Liver (tissue), 9 donors: ENCODE data around the gene NR4A3. TPM values are rescaled to one million over a fixed set of nuclear protein-coding genes. Genes with fewer than 3 reads are reported as not detected.

Experiments used
- DNase-seq: peaks from one replicate; pipeline ENCODE4 v3.0.0-alpha.2; 2017; ENCODE audit warnings: low spot score
- H3K27ac ChIP-seq, 2 donors: one replicate each; pipeline ENCODE4 v1.7.0; 2013; ENCODE audit warnings: inconsistent platforms in 2 of 2, low read length in 2 of 2, control low read depth in 1 of 2, low read depth in 1 of 2, mild to moderate bottlenecking in 1 of 2
- H3K27me3 ChIP-seq, 4 donors: one replicate each; pipeline versions ENCODE4 v1.6.1 to v1.7.0; 2013; ENCODE audit warnings: low read length in 3 of 4, inconsistent platforms in 1 of 4, mild to moderate bottlenecking in 1 of 4, moderate library complexity in 1 of 4; ENCODE audit not compliant: control insufficient read depth in 4 of 4, insufficient read depth in 4 of 4
- H3K36me3 ChIP-seq, 4 donors: one replicate each; pipeline versions ENCODE4 v1.6.1 to v1.7.0; 2013; ENCODE audit warnings: low read length in 3 of 4, mild to moderate bottlenecking in 3 of 4, low read depth in 1 of 4, moderate library complexity in 1 of 4; ENCODE audit not compliant: control insufficient read depth in 4 of 4, insufficient read depth in 3 of 4
- H3K4me1 ChIP-seq, 4 donors: one replicate each; pipeline versions ENCODE4 v1.6.1 to v1.7.0; 2013; ENCODE audit warnings: low read length in 3 of 4, mild to moderate bottlenecking in 3 of 4, moderate library complexity in 1 of 4; ENCODE audit not compliant: control insufficient read depth in 4 of 4, insufficient read depth in 4 of 4
- H3K4me3 ChIP-seq, 3 donors: one replicate each; pipeline versions ENCODE4 v1.6.1 to v1.7.0; 2013; ENCODE audit warnings: low read length in 3 of 3, control low read depth in 1 of 3, low read depth in 1 of 3, mild to moderate bottlenecking in 1 of 3
- H3K9ac ChIP-seq, 2 donors: one replicate each; pipeline ENCODE4 v1.7.0; 2013; ENCODE audit warnings: low read length in 2 of 2, mild to moderate bottlenecking in 2 of 2, moderate library complexity in 2 of 2, control low read depth in 1 of 2, low read depth in 1 of 2
- H3K9me3 ChIP-seq, 4 donors: one replicate each; pipeline versions ENCODE4 v1.6.1 to v1.7.0; 2013; ENCODE audit warnings: low read length in 3 of 4; ENCODE audit not compliant: control insufficient read depth in 4 of 4
- CTCF ChIP-seq: fragments of 150-350 bp; IDR thresholded peaks from 2 replicates; pipeline ENCODE4 v1.5.1; 2017; ENCODE audit warnings: improper control_type of control experiment, low read depth, low read length; ENCODE audit not compliant: missing input control
- EGR1 ChIP-seq, 2 donors: IDR thresholded peaks; 2 replicates each; pipeline ENCODE4 v1.6.1; 2016 to 2018; ENCODE audit warnings: antibody characterized with exemption in 2 of 2, low read depth in 2 of 2
- FOXA1 ChIP-seq: IDR thresholded peaks from 2 replicates; pipeline ENCODE4 v1.6.1; 2016; ENCODE audit warnings: antibody characterized with exemption
- FOXA2 ChIP-seq: IDR thresholded peaks from 2 replicates; pipeline ENCODE4 v1.6.1; 2016; ENCODE audit warnings: antibody characterized with exemption
- GABPA ChIP-seq, 2 donors: IDR thresholded peaks in 1 of 2; conservative IDR thresholded peaks in 1 of 2; 2 replicates each; pipeline ENCODE4 v1.6.1; 2016; ENCODE audit warnings: antibody characterized with exemption in 2 of 2, mild to moderate bottlenecking in 1 of 2, moderate library complexity in 1 of 2
- HNF4A ChIP-seq, 2 donors: conservative IDR thresholded peaks; 2 replicates each; pipeline ENCODE4 v1.6.1; 2016; ENCODE audit warnings: antibody characterized with exemption in 2 of 2, mild to moderate bottlenecking in 2 of 2
- HNF4G ChIP-seq: IDR thresholded peaks from 2 replicates; pipeline ENCODE4 v1.6.1; 2016; ENCODE audit warnings: antibody characterized with exemption
- JUND ChIP-seq, 2 donors: IDR thresholded peaks; 2 replicates each; pipeline ENCODE4 v1.6.1; 2016; ENCODE audit warnings: antibody characterized with exemption in 2 of 2
- MAX ChIP-seq: IDR thresholded peaks from 2 replicates; pipeline ENCODE4 v1.6.1; 2016; ENCODE audit warnings: antibody characterized with exemption
- NR2F2 ChIP-seq: IDR thresholded peaks from 2 replicates; pipeline ENCODE4 v1.6.1; 2016; ENCODE audit warnings: antibody characterized with exemption
- RAD21 ChIP-seq, 2 donors: IDR thresholded peaks; 2 replicates each; pipeline ENCODE4 v1.6.1; 2016; ENCODE audit warnings: antibody characterized with exemption in 2 of 2, mild to moderate bottlenecking in 2 of 2
- REST ChIP-seq: IDR thresholded peaks from 2 replicates; pipeline ENCODE4 v1.6.1; 2016; ENCODE audit warnings: antibody characterized with exemption, mild to moderate bottlenecking
- RXRA ChIP-seq, 2 donors: IDR thresholded peaks; 2 replicates each; pipeline ENCODE4 v1.6.1; 2017 to 2018; ENCODE audit warnings: antibody characterized with exemption in 2 of 2, mild to moderate bottlenecking in 1 of 2
- SP1 ChIP-seq: IDR thresholded peaks from 2 replicates; pipeline ENCODE4 v1.6.1; 2018; ENCODE audit warnings: antibody characterized with exemption, mild to moderate bottlenecking
- TAF1 ChIP-seq: conservative IDR thresholded peaks from 2 replicates; pipeline ENCODE4 v1.6.1; 2016; ENCODE audit warnings: antibody characterized with exemption, mild to moderate bottlenecking
- YY1 ChIP-seq: IDR thresholded peaks from 2 replicates; pipeline ENCODE4 v1.6.1; 2016; ENCODE audit warnings: antibody characterized with exemption, mild to moderate bottlenecking
- ZBTB33 ChIP-seq: IDR thresholded peaks from 2 replicates; pipeline ENCODE4 v1.6.1; 2016; ENCODE audit warnings: antibody characterized with exemption
- WGBS: extraction: QIAGEN DNeasy Blood & Tissue Kit; methylation state at CpG from one replicate; pipeline ENCODE4 v1.1.7; 2013; 5-methylcytosine and 5-hydroxymethylcytosine counted together
- polyA plus RNA-seq, 2 donors: library from polyadenylated mRNA; stranded (reverse) in 1 of 2; unstranded in 1 of 2; fragments of 200-250 nt in 1 of 2; fragments of >200 nt in 1 of 2; fragmentation: Nextera tagmentation in 1 of 2; extraction: Ambion mirVana in 1 of 2; gene quantifications; one replicate each; pipeline versions ENCODE4 v1.2.1 to v1.2.3, GENCODE V29; 2013 to 2015
- total RNA-seq, 2 donors: library from RNA; depleted of rRNA; stranded (reverse); fragments of >200 nt; gene quantifications; one replicate each; pipeline ENCODE4 v1.2.3, GENCODE V29; 2014
- TF ChIP-seq, protein P1 (sequence below): IDR thresholded peaks from 2 replicates; pipeline ENCODE4 v1.6.1; 2016; ENCODE audit warnings: antibody characterized with exemption
- donor health status: healthy.
- donor health status: healthy.
- donor health status: healthy.
- donor health status: healthy.
- donor health status: healthy.

NR4A3 gene
- total and polyA plus RNA-seq, 4 donors, result 0.02 to 0.14 (median 0.09) TPM

DNA sequence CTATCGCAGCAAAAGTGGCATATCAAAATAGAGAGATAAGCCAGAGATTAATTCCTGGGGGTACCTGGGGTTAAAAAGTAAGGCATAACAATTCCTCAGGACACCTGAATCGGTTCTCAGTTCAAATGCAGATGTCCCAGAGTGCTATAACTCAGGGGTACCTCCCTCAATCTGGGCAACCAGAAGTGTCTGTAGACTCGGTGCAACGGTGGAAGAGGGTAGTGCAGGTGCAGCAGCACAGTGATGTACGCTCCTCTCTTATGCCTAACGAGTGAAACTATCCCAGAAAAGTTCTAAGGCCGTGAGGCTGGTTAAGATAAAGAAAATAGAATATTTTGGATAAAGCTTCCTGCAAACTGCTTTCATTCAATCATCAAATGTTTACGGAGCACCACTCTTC is 7.9 kb upstream of the NR4A3 start:
- H3K36me3 ChIP-seq, result no peaks in the 10 kb centered on the region
- no peak overlapping the region for H3K9ac ChIP-seq
- TF ChIP-seq HNF4A (conservative IDR thresholded peaks at IDR 0.05) (no peak), TAF1 (no peak), FOXA2 (no peak)
- TF ChIP-seq, protein P1, sequence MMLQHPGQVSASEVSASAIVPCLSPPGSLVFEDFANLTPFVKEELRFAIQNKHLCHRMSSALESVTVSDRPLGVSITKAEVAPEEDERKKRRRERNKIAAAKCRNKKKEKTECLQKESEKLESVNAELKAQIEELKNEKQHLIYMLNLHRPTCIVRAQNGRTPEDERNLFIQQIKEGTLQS, result no peak
- H3K4me3 ChIP-seq, result no peak overlapping the region
- no peak overlapping the region for H3K27ac ChIP-seq
- no peak for DNase-seq
- no peaks in the 10 kb centered on the region for H3K9me3 ChIP-seq
- WGBS, result 91% methylated on average over 8 of the region's 8 CpGs
- H3K4me1 ChIP-seq, result peaks cover 0 to 5% (median under 1%) of the 10 kb centered on the region in 4 donors
- H3K27me3 ChIP-seq, result no peaks in the 10 kb centered on the region

DNA sequence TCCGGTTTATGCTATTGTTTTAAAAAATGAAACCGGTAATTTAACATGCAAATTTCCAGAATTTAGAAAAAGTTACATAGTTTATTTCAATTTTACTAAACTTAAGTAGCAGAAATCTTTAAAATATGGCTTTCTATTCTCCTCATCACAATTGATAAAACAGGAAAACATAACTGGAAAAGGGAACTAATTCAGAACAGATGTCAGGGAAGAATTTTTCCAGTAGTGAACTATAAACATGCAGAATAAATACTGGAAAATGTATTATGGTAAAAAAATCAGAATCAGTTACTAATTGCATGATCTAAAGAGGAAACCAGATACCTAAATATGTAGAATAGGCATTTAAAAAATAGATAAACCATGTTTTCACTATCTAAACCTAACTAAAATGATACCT is 7.3 kb upstream of the NR4A3 start:
- no peak overlapping the region for H3K9ac ChIP-seq
- H3K4me1 ChIP-seq, result peaks cover 0 to 9% (median 2%) of the 10 kb centered on the region in 4 donors
- H3K27ac ChIP-seq, result no peak overlapping the region
- no peaks in the 10 kb centered on the region for H3K36me3 ChIP-seq
- no peaks in the 10 kb centered on the region for H3K9me3 ChIP-seq
- DNase-seq, result no peak
- H3K27me3 ChIP-seq, result no peaks in the 10 kb centered on the region
- no peak overlapping the region for H3K4me3 ChIP-seq
- TF ChIP-seq CTCF (no peak), REST (no peak), SP1 (no peak), YY1 (no peak), FOXA2 (no peak), GABPA (IDR thresholded peaks at IDR 0.05 in 1 of 2, conservative IDR thresholded peaks at IDR 0.05 in 1 of 2) (no peak), FOXA1 (no peak), TAF1 (no peak), JUND (IDR thresholded peaks at IDR 0.05) (no peak), HNF4G (no peak), RXRA (IDR thresholded peaks at IDR 0.05) (no peak), EGR1 (IDR thresholded peaks at IDR 0.05; ENCODE audit: low read depth in 2 of 2) (no peak), RAD21 (IDR thresholded peaks at IDR 0.05) (no peak), MAX (no peak), NR2F2 (no peak), ZBTB33 (no peak), HNF4A (conservative IDR thresholded peaks at IDR 0.05) (no peak)
- TF ChIP-seq, protein P1, result no peak
- WGBS, result 98% methylated on average over 2 of the region's 2 CpGs
